Uterus (tissue), 4 donors: ENCODE measurements around the gene ELOVL7. TPM values are rescaled to one million over a fixed set of nuclear protein-coding genes. Genes with fewer than 3 reads are reported as not detected.
"Not testable (repeated sequence)": the region's sequence is repeated elsewhere in the genome, so short reads cannot be mapped to it uniquely, and the experiment has no call there.

Experiments used
- DNase-seq, 2 donors: peaks; one replicate each; pipeline ENCODE4 v3.0.0-alpha.2; 2019 to 2020
- H3K27ac ChIP-seq, 2 donors: fragments of 200-600 bp; sonication (generic); 1 replicate in 1 of 2; 2 replicates in 1 of 2; pipeline ENCODE4 v1.5.1; 2016 to 2018
- H3K27me3 ChIP-seq, 2 donors: fragments of 200-600 bp; sonication (generic); one replicate each; pipeline ENCODE4 v1.5.1; 2018 to 2019; ENCODE audit warnings: control low read depth in 1 of 2
- H3K36me3 ChIP-seq, 2 donors: fragments of 200-600 bp; sonication (generic); one replicate each; pipeline ENCODE4 v1.5.1; 2019; ENCODE audit warnings: control low read depth in 1 of 2
- H3K4me1 ChIP-seq, 2 donors: fragments of 200-600 bp; sonication (generic); one replicate each; pipeline ENCODE4 v1.5.1; 2018 to 2019; ENCODE audit warnings: control low read depth in 1 of 2
- H3K4me3 ChIP-seq, 2 donors: fragments of 200-600 bp; sonication (generic); 1 replicate in 1 of 2; 2 replicates in 1 of 2; pipeline ENCODE4 v1.5.1; 2018 to 2019; ENCODE audit warnings: mild to moderate bottlenecking in 1 of 2
- H3K9me3 ChIP-seq, 2 donors: fragments of 200-600 bp; sonication (generic); one replicate each; pipeline ENCODE4 v1.5.1; 2019; ENCODE audit warnings: control low read depth in 1 of 2
- CTCF ChIP-seq, 4 experiments: fragments of 200-600 bp in 2 of 4; fragments of 450-650 bp in 2 of 4; sonication (generic) in 2 of 4; IDR thresholded peaks; one replicate each; pipeline ENCODE4 v1.5.1; 2016 to 2019; ENCODE audit warnings: antibody characterized with exemption in 4 of 4, mild to moderate bottlenecking in 2 of 4, moderate library complexity in 1 of 4
- POLR2A ChIP-seq, 2 donors: fragments of 450-650 bp; IDR thresholded peaks; one replicate each; pipeline ENCODE4 v1.6.1; 2016; ENCODE audit warnings: antibody characterized with exemption in 2 of 2, mild to moderate bottlenecking in 1 of 2, moderate library complexity in 1 of 2
- intact Hi-C: fragments of 100-400 bp; cut with DNase I; formaldehyde crosslinking; loops from one replicate; pipeline ENCODE4 v1.15.1; 2023; ENCODE audit warnings: low total_unique reads
- total RNA-seq, 4 donors: library from RNA; depleted of rRNA in 3 of 4; stranded (reverse); fragments of >200 nt in 3 of 4; gene quantifications; one replicate each; pipeline versions ENCODE4 v1.1.0 to v1.2.4, GENCODE V29; 2014 to 2023
- donor health status: DM: yes; HTN: yes; CAD: no.

ELOVL7 gene
- total RNA-seq, 4 donors from 2014 or later: 1.3 to 8.2 (median 2.9) TPM

GRCh38 chr5:60797482-60798153, 46.5 kb downstream of the ELOVL7 start:
- H3K9me3 ChIP-seq: no peaks in the 10 kb centered on the region
- TF ChIP-seq POLR2A (IDR thresholded peaks at IDR 0.05) (no peak), CTCF (IDR thresholded peaks at IDR 0.05) (no peak)
- no peaks in the 10 kb centered on the region for H3K4me1 ChIP-seq
- H3K36me3 ChIP-seq: no peaks in the 10 kb centered on the region
- H3K27me3 ChIP-seq: no peaks in the 10 kb centered on the region
- no peak overlapping the region for H3K27ac ChIP-seq
- DNase-seq: no peak
- intact Hi-C loops: no loop called here
- no peak overlapping the region for H3K4me3 ChIP-seq

- DNase-seq, H3K36me3 ChIP-seq, H3K27me3 ChIP-seq, H3K27ac ChIP-seq, H3K4me3 ChIP-seq, intact Hi-C loops, H3K9me3 ChIP-seq, H3K4me1 ChIP-seq: not testable (repeated sequence)
Measured at GRCh38 chr5:60795424-60795950, 48.6 kb downstream of the ELOVL7 start.

- Histone ChIP-seq H3K4me3 (no peak overlapping the region), H3K36me3 (no peaks in the 10 kb centered on the region), H3K27ac (no peak overlapping the region), H3K27me3 (no peaks in the 10 kb centered on the region), H3K9me3 (no peaks in the 10 kb centered on the region), H3K4me1 (no peaks in the 10 kb centered on the region)
- intact Hi-C loops: no loop called here
- no peak for DNase-seq
- TF ChIP-seq CTCF (IDR thresholded peaks at IDR 0.05) (no peak), POLR2A (IDR thresholded peaks at IDR 0.05) (no peak)
Measured at GRCh38 chr5:60794691-60795090, 49.4 kb downstream of the ELOVL7 start.

- Histone ChIP-seq H3K4me1 (no peaks in the 10 kb centered on the region), H3K9me3 (no peaks in the 10 kb centered on the region), H3K4me3 (no peak overlapping the region), H3K36me3 (no peaks in the 10 kb centered on the region), H3K27me3 (no peaks in the 10 kb centered on the region), H3K27ac (no peak overlapping the region)
- TF ChIP-seq CTCF (IDR thresholded peaks at IDR 0.05) (no peak), POLR2A (IDR thresholded peaks at IDR 0.05) (no peak)
- intact Hi-C loops: no loop called here
- DNase-seq: no peak
Measured at GRCh38 chr5:60792438-60792837, 51.6 kb downstream of the ELOVL7 start.

GRCh38 chr5:60789551-60789950, 54.5 kb downstream of the ELOVL7 start:
- Histone ChIP-seq H3K27ac (no peak overlapping the region), H3K36me3 (no peaks in the 10 kb centered on the region), H3K9me3 (no peaks in the 10 kb centered on the region), H3K4me1 (no peaks in the 10 kb centered on the region), H3K4me3 (no peak overlapping the region), H3K27me3 (no peaks in the 10 kb centered on the region)
- intact Hi-C loops: no loop called here
- no peak for TF ChIP-seq POLR2A (IDR thresholded peaks at IDR 0.05)
- TF ChIP-seq CTCF (IDR thresholded peaks at IDR 0.05): no peak
- DNase-seq: no peak
